Stimulated activated CD4-positive, alpha-beta T cell treated with anti-CD3 and anti-CD28 coated beads, TNF-alpha, amount 100 ng/mL, for 24 hours (primary cell): ENCODE measurements around the gene C10orf105.

Source experiments
- DNase-seq, 3 experiments: peaks; one replicate each; pipeline ENCODE4 v3.0.0-alpha.2; 2020; ENCODE audit warnings: low read depth in 3 of 3

The C10orf105 gene

DNA sequence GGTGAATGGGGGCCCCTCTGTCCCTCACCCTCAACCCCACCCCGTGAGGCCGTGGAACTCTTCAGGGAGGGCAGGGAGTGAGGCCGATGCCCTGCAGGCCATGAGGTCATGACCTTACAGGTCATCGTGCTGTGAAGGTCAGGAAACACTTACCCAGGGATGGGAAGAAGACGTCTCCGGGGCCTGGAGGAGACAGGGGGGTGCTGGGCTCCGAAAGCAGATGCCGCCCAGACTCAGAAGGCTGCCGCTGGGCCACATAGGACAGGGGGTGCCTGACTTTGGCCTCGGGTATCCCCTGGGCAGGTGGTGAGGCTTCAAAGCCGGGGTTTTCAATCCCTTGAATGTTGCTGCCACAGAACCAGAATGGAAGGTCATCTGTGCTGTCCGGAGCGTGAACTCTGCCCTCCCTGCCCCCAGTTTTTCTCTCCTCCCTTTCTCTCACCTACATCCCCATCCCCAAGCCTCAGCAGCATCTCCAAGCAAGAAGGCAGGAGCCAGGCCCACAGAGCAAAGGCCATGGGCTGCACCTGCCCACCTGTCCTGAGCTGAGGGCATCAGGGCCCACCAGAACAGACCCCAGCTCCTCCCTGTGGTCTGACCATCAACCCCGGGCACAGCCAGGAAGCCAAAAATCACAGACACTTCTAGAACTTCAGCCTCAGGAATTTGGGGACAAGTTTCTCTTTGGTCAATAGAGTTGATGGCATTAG, 32.1 kb upstream of the C10orf105 start:
- no peak for DNase-seq

DNA sequence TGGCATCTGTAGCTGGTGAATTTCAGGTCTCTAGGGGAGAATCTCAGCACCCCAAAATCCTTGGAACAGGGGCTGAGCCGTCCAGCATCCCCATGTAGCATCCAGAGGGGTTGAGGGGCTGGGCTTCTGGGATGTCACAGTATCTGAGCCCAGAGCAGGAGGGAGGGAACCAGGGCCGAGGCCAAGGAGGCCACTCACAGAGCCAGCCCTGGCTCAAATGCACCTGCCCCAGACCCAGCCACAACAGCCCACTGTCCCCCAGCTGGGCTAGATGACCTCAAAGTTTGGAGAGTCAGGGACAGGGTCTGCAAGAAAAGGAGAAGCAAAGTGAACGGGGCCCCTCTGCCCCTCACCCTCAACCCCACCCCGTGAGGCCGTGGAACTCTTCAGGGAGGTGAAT, 31.4 kb upstream of the C10orf105 start:
- DNase-seq, result no peak

DNA sequence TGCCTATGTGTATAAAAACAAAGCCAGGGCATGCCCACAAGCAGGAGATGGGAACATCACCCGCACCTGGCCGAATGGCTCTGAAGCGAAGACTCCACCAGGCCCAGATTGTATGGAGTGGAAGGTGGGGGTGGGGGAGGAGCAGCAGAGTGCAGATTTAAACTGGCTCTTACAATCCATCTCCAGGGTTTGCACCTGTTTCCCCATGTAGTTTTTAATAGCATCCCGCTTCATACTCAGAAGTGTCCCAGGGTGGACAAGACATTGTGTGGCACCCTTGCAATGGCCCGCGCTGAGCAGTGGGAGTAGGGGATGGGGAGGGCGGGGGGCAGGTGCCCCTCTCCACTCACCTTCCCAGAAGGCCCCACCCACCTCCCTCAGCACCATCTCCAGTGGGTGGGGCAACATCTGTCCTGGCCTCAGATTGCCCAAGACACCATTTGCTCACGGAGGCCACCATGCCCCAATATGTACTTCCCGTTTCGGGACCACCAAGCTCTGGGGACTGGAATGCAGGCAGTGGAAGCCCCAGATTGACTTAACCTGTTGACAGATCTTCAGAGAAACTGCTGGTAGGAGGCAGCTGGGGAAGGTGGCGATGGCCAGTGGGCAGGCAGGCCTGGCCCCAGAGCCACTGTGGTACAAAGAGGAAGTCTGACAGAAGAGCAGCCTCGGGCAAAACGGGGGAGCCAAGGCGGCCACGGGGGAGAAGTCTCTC, 30.7 kb upstream of the C10orf105 start:
- no peak for DNase-seq

DNA sequence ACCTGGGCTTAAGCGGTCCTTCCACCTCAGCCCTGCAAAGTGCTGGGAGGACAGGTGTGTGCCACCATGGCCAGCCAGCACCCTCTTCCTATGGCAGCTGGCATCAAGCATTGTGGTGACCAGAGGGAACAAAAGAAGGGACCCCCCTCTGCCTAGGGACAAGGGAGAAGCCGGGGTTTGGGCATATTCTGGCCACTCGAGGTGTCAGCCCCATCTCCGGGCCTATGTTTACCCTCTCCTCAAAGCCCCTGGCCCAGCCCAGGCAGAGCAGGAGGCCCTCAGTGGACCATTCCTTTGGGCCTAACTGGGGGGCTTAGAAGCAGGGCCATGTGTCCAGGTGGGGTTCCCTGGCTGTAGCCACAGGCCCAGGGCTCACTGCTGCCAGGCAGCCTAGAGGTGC, 29.8 kb upstream of the C10orf105 start:
- DNase-seq, result no peak

DNA sequence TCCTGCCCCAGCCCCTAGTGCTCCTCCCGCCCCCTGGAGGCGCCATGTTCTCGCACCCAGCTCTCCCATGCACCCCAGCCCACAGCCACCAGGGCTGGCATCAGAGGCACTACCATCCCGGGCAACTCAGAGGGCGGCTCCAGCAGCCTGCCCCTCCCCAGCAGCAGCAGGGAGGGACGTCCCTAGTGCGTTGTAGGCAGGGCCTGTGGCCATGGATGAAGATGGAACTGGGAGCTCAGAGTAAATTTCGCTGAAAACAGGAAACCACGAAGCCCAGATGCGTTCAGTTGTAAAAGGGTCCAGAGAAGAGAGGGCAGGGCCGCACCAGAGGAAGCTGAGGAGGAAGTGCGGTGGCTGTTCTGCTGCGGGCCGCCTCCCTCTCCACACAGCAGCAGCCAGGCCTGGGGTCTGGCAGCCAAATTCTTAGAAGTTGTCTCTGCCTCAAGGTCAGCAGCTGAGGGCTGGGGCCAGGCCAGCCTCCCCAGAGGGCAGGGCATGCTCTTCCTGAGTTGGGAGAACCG, 29.2 kb upstream of the C10orf105 start:
- peak; percentile 28 to 73 (median 38) for DNase-seq

DNA sequence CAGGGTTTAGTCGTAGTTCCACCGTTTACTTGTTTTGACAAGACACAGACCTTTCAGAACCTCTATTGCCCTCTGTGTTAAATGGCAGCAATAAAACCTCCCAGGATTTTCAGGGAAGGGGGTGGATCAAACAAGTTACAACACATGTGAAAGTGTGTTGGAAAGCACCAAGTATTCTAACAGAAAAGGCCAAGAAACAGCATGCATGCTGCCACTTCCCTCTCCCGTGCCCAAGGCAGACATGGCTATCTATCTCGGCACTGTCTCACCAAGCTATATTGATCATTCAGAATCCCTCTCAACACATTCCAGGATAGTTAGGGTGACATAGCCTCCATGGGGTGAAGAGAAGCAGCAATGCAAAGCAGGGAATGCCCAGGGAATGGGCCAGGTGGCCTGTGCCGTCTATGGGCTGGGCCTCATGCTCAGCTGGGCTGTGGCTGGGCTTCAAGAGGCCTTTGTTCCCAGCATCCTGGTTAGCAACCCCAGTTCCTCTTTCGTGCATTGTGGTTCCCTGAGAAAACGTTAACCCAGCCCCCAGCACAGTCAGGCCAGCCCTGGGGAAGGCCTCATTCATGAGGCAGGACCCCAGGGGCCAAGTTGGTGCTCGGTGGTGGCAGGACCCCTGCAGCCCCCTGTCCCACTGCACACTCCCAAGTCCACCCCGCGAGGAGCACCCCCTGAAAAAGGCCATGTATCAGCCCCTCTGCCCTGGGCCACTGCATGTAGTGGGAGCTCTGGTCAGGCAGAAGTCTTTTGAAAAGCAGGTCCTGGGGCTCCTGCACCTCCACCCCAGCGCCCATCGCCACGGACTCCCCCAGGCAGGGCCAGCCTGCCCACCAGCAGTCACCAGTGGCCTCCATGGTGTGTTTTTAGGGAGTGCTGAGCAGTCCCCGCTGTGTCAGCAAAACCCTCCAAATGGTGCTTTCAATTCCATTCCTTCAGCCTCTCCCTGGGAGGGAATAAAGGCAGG, 28.3 kb upstream of the C10orf105 start:
- DNase-seq, result no peak

DNA sequence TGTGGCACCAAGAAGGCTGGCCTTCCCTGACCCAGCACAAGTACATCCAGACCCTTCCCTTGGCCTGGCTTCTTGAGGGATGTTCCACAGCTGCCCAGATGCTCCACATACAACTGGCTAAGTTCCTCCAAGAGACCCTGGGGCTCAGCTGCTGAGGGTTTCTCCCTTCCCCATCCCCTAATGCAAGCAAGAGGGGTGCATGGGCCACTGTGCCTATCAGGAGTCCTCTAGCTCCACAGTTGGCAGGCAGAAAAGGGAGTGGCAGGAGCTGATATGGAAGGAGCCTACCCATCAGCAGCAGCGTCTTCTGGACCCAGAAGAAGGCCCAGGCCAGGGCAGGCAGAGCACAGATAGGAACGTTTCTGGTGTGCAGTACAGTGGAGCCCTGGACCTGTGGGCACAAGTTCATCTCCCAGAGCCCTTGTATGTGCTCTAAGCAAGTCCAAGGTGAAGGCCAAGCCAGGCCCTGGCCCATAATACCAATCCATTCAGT, 27.5 kb upstream of the C10orf105 start:
- no peak for DNase-seq

DNA sequence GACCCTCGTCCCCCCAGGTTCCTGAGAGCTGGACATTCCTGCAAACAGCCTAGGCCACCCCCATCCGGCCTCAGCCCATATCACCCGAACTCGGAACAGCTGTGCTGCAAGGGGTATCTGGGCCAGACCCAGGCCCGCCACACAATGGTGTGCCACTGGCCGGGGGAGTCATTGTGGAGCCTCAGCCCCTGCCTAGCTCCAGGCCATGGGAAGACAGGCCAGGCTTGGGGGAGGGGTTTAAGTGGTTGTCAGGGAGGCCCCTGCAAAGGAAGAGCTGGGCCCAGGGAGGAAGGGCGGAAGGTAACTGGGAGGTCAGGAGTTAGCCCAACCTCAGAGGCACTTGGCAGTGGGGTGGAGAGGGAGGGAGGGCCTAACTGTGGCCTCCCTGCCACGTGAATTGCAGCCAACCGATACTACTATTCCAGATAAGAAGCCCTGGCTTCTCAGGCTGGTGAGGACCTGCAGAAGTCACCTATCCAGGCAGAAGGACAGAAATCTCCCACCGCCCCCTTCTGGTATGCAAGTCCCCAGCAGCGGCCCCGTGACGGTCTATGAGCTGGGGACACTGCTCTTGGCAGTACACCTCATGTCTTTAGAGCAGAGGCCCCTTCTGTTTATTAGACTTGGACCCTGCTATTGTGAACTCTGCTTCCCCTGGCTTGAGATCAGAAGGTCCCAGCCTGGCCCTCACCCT, 26.9 kb upstream of the C10orf105 start:
- peak in 1 of 3 experiments; percentile 38 for DNase-seq

DNA sequence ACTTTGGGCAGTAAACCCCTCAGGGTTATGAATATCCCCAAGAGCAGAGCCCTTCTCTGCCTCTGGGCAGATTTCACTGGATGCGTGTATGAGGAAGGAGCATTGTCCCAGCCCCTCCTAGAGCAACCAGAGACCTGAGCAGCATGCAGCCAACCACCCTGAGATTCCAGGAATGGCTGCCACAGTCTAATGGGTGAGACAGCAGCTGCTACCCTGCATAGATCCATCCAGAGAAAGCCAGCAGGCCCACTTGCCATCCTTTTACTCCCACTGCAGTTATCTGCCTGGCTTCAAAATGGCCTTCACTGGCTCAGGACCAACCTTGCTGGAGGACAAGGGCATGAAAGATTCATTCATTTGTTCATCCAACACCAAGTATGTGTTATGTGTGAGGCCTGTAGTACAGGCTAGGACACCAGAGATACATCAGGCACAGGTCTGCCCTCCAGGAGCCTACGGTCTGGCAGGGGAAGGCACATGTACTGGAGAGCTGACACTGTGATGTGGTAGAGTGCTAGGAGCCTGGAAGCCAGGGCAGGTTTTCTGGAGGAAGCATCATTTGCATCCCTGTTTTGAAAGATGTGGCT, 26.2 kb upstream of the C10orf105 start:
- no peak for DNase-seq

DNA sequence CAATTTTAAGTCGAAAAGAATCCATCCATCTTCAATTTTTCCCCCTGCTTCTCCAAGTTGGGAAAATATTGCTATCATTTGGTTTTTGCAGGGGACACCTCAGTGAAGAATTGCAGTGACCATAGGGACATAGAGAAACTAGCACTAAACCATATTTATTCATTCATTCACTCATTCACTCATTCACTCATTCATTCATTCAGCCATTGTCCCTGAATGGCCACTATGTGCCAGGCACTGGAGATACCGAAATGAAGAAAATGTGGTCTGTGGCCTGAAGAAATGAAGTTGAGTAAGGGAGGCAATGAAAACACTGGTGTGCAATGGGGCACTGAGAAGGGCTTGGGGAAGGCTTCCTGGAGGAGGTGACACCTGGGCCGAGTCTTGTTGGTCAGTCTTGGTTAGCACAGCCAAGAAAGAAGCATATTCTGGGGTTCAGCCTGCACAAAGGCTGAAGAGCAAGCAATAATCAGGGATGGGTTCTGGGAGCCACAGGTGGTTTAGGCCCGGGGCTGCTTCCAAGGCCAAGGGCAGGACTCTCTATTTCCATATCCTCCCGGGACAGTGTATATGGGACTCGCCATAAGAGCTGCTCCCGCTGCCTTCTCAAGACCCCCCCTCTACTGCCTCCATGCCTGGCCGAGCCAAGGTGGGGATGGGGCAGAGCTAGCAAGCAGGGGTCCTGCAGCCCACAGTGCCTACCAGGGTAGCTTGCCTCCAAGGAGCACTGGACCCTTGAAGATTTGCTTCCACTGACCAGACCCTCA, 25.5 kb upstream of the C10orf105 start:
- no peak for DNase-seq

DNA sequence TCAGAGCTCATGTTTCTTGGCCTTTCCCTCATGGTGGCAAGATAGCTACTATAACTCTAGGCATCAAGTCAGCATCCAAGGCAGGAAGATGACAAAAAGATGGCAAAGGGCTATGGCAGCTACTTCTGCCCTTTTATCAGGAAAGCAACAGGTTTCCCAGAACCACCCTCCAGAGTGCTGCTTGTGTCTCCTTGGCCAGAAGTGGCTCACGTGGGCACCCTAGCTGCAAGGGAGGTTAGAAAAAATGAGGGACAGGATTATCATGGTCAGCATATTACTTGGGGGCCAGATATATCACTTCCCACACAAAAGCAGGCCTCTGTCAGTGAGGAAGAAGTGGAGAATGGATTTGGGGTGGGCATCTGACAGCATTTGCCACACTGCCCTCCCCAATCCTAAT, 24.3 kb upstream of the C10orf105 start:
- DNase-seq, result no peak

DNA sequence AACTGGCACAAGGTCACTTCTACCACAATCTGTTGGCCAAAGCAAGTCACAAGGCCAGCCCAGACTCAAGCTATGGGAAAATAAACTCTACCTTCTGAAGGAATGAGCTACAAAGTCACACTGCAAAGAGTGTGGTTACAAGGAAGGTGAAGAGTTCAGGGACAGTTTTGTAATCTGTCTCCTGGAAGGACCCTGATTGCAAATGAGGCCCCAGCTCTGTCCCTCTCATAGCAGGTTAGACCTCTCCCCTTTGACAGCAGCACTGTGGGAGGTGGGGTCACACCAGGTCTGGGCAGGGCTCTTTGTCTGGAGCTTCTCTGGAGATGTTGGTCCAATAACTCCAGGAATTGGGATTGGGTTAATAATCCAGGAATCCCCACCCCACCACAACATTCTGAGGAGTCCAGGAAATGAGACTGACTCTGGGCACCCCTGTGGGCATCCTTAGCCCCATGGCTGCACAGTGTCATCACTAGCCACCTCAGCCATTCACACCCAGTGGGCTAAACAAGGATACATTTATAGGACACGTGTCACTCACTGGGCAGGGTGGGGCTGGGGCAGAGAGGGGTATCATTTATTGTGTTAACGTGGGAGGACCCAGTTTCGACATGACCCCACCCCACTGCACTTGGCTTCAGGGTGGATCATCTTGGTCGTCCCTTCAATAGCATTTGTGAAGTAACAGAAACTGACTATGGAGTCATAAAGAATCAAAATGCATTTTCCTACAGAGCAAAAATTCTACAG, 23.7 kb upstream of the C10orf105 start:
- DNase-seq, result no peak

DNA sequence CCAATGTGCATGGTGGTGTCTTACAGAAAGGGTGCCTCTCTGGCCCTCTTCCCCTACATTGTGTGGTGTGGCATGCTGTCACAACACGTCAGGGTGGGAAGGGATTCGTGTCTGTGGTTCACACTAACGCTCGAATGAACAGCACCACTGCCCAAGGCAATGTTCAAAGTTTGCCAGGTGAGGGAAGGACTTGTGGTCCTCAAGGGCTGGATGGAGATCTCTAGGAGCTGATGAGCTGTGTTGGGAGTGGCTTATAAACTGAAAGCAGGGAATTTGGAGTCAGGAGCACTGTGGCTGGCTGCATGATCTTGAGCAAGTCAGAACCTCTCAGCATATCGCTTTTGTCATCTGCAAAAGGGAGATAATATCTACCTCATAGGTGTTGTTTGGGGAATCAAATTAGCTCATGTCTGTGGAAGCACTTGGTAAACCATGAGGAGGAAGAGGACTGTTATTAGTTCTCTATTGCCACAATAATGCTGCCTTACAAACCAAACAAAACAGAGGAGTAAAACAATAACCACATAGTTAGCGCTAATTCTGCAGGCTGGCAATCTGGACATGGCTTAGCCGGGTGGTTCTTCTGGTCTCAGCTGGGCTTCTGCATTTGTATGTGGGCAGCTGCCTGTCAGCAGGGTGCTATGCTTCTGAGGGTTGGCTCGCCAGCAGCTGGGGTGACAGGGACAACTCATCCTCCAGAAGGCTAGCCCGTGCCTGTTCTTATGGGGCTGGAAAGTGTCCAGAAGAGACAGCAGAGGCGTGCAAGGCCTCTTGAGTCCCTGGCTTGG, 22.9 kb upstream of the C10orf105 start:
- DNase-seq, result no peak

DNA sequence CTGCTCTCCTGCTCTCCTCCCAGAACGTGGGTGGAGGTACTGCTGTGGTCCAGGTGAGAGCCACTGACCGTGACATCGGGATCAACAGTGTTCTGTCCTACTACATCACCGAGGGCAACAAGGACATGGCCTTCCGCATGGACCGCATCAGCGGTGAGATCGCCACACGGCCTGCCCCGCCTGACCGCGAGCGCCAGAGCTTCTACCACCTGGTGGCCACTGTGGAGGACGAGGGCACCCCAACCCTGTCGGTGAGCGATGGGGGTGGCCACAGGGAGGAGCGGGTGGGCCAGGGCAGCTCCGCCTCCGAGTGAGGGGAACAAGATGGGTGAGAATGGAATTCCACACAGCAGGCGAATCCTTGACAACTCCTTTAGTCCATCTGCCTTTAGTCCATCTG, 22.1 kb upstream of the C10orf105 start:
- no peak for DNase-seq

DNA sequence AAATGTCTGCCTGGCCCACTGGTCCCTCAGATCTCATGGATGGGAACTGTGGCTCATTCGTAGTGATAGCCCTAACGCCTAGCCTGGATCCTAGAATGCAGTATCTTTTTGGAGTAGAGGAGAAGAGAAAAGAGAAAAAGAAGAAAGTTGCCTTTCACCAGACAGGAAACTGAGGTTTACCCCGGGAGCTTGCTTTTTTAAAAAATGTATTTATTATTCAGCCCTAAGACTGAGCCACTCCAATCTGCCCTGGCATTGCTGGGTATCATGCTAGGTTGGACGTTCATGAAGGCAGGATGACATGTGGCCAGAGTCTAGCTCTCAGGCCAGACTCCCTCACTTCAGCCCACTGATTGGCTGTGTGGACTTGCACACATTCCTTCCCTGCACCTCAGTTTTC, 21.5 kb upstream of the C10orf105 start:
- DNase-seq, result no peak

DNA sequence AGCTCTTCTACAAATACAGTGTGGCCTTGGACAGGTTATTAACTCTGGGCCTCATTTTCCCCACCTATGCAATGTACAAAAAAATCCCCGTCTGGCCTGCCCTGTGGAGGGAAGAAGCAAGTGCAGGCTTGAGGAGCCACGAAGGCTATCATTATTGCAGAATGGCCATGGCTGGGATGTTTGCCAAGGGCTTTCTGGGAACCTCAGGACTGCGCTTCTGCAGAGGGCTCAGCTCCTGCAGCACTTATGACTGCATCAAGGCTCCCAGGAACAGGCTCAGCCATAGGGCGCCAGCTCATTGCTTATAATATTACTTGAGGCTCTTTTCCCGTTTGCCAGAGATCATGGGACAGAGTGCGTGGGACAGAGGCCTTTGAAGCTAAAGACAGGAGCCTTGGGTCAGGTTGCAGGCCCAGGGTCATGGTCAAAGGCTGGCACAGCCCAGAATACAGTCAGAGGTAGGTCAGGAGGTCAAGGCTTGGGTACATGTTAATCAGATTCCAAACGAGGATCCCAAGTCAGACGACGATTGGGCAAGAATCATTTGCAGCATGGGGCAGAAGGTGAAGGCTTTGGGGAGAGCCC, 20.6 kb upstream of the C10orf105 start:
- DNase-seq, result no peak

DNA sequence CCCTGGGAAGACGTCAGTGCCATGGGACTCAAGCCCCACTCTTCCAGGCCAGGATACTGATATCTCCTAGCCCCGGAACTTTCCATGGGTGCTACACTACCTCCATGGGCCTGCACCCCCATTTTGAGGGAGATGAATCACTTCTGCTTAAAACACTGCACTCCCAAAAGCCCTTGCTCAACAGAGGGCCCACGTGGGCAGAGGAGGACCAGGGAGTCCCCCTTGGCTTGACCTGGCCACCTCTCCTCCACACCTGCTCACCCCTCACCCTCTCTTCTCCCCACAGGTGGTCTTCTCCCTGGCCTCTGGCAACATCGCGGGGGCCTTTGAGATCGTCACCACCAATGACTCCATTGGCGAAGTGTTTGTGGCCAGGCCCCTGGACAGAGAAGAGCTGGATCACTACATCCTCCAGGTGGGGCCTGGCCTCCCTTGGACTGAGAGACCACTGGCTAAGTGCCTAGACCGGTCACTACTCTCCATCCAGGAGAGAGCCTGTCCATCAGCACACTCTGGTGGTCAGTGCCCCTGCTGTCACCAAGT, 19.9 kb upstream of the C10orf105 start:
- no peak for DNase-seq

DNA sequence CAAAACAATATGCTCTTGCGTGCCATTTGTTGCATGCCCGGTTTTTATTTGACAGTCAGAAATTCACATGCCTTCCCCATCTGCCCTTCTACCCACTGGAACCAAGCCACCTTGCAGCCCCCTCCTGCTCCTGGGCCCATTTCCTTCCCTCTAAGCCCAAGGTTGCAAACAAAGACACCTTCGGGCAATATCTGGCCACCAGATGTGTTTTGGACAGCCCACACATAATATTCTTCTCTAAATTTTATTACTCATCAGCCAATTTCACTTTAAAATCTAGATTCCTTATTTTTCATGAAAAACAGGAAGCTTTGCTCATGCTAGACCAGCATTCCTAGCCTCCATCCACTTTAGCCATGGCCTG, 18.2 kb upstream of the C10orf105 start:
- no peak for DNase-seq
